Activated CD8-positive, alpha-beta memory T cell treated with anti-CD3 and anti-CD28 coated beads, Interleukin-2, amount 50 U/mL, for 48 hours (primary cell): ENCODE results near the gene KRTAP10-1.
"Not testable (repeated sequence)": the region's sequence is repeated elsewhere in the genome, so short reads cannot be mapped to it uniquely, and the experiment has no call there.

Experiments used
- DNase-seq: peaks from one replicate; pipeline ENCODE4 v3.0.0-alpha.2; 2020

KRTAP10-1 gene

GRCh38 chr21:44539991-44540666, at the start of gene KRTAP10-1:
TSS of gene KRTAP10-1 (minus strand) at chr21:44540195. CDS start at chr21:44540150, 45 bp downstream.
- DNase-seq, result peak; percentile 20

GRCh38 chr21:44589094-44589493, 49.1 kb upstream of the KRTAP10-1 start:
- DNase-seq, result no peak

- no peak for DNase-seq
Observed at GRCh38 chr21:44585892-44586291, 45.9 kb upstream of the KRTAP10-1 start.

- DNase-seq, result no peak
Observed at GRCh38 chr21:44583800-44584147, 43.8 kb upstream of the KRTAP10-1 start.

GRCh38 chr21:44583089-44583799, 43.2 kb upstream of the KRTAP10-1 start:
- no peak for DNase-seq

GRCh38 chr21:44582055-44582454, 42.1 kb upstream of the KRTAP10-1 start:
- DNase-seq, result no peak

GRCh38 chr21:44581158-44581557, 41.2 kb upstream of the KRTAP10-1 start:
- DNase-seq, result no peak

GRCh38 chr21:44580231-44580821, 40.3 kb upstream of the KRTAP10-1 start, which contains the start of gene KRTAP10-5:
TSS of gene KRTAP10-5 (minus strand) at chr21:44580604. CDS start at chr21:44580578, 26 bp downstream.
- not testable (repeated sequence) for DNase-seq

- DNase-seq, result no peak
Observed at GRCh38 chr21:44579833-44580144, 39.8 kb upstream of the KRTAP10-1 start.

GRCh38 chr21:44579056-44579832, 39.2 kb upstream of the KRTAP10-1 start:
- DNase-seq, result no peak

GRCh38 chr21:44578371-44579055, 38.5 kb upstream of the KRTAP10-1 start:
- no peak for DNase-seq

- no peak for DNase-seq
Observed at GRCh38 chr21:44576025-44576420, 36.0 kb upstream of the KRTAP10-1 start.

- DNase-seq, result no peak
Observed at GRCh38 chr21:44575307-44576024, 35.5 kb upstream of the KRTAP10-1 start.

- DNase-seq, result no peak
Observed at GRCh38 chr21:44574457-44575306, 34.7 kb upstream of the KRTAP10-1 start.

- not testable (repeated sequence) for DNase-seq
Observed at GRCh38 chr21:44573630-44574456, 33.8 kb upstream of the KRTAP10-1 start, which contains the start of gene KRTAP10-4. TSS of gene KRTAP10-4 (plus strand) at chr21:44573729. CDS start at chr21:44573759, 30 bp downstream.

GRCh38 chr21:44572959-44573583, 33.1 kb upstream of the KRTAP10-1 start:
- DNase-seq, result no peak

GRCh38 chr21:44571844-44572782, 32.1 kb upstream of the KRTAP10-1 start:
- peak; percentile 42 for DNase-seq

- no peak for DNase-seq
Observed at GRCh38 chr21:44571296-44571695, 31.3 kb upstream of the KRTAP10-1 start.
